Measurements from ENCODE around the gene RHOT2.
A peak's percentile ranks its signal among the peaks of the same experiment; 100 is the strongest.
"Not testable (repeated sequence)": the region's sequence is repeated elsewhere in the genome, so short reads cannot be mapped to it uniquely, and the experiment has no call there.

RHOT2 gene

GRCh38 chr16:704552-705380 lies 36.8 kb downstream of the RHOT2 start:
- peaks cover 26% of the 10 kb centered on the region for H3K4me1 Mint-ChIP-seq
- H3K9me3 Mint-ChIP-seq: no peaks in the 10 kb centered on the region
- no peak overlapping the region for H3K27ac Mint-ChIP-seq
- DNase-seq: no peak
- H3K4me3 Mint-ChIP-seq: no peak overlapping the region
- H3K27me3 Mint-ChIP-seq: peaks cover 81% of the 10 kb centered on the region
- ATAC-seq: no peak

- H3K9me3 Mint-ChIP-seq: no peaks in the 10 kb centered on the region
- no peak within 1 kb of the TSS for H3K27ac Mint-ChIP-seq
- H3K27me3 Mint-ChIP-seq: peaks cover 88% of the 10 kb centered on the region
- peaks cover 20% of the 10 kb centered on the region for H3K4me1 Mint-ChIP-seq
- no peak for DNase-seq
- no peak for ATAC-seq
- H3K4me3 Mint-ChIP-seq: peak within 1 kb of the TSS in 1 of 2 donors; percentile 10
Observed at GRCh38 chr16:705431-706188, 37.7 kb downstream of the RHOT2 start, which contains the start of gene FBXL16. Gene FBXL16, minus strand, starts transcription at chr16:705801. Its CDS starts 8,396 bp downstream, at chr16:697405.

- Mint-ChIP-seq H3K27ac (no peak overlapping the region), H3K4me1 (peaks cover 14% of the 10 kb centered on the region), H3K27me3 (peaks cover 88% of the 10 kb centered on the region), H3K9me3 (no peaks in the 10 kb centered on the region), H3K4me3 (peak overlapping the region in 1 of 2 donors; percentile 10)
- DNase-seq (no peak), ATAC-seq (no peak)
Observed at GRCh38 chr16:706189-707061, 38.5 kb downstream of the RHOT2 start.

- Mint-ChIP-seq H3K4me1 (peaks cover 11% of the 10 kb centered on the region), H3K4me3 (no peak overlapping the region), H3K9me3 (no peaks in the 10 kb centered on the region), H3K27ac (no peak overlapping the region), H3K27me3 (peaks cover 86% of the 10 kb centered on the region)
- no peak for ATAC-seq
- DNase-seq: no peak
Observed at GRCh38 chr16:707062-707538, 39.2 kb downstream of the RHOT2 start.

- DNase-seq (no peak), ATAC-seq (no peak)
- no peak overlapping the region for H3K27ac Mint-ChIP-seq
- no peak overlapping the region for H3K4me3 Mint-ChIP-seq
- H3K27me3 Mint-ChIP-seq: peaks cover 83% of the 10 kb centered on the region
- no peaks in the 10 kb centered on the region for H3K9me3 Mint-ChIP-seq
- H3K4me1 Mint-ChIP-seq: peaks cover 12% of the 10 kb centered on the region
Observed at GRCh38 chr16:708019-708418, 40.1 kb downstream of the RHOT2 start.

GRCh38 chr16:708959-709358 lies 41.0 kb downstream of the RHOT2 start:
- H3K27me3 Mint-ChIP-seq: peaks cover 80% of the 10 kb centered on the region
- no peak for ATAC-seq

GRCh38 chr16:709566-710499 lies 41.9 kb downstream of the RHOT2 start:
- H3K4me1 Mint-ChIP-seq: peaks cover 23% of the 10 kb centered on the region
- peaks cover 76% of the 10 kb centered on the region for H3K27me3 Mint-ChIP-seq
- no peak overlapping the region for H3K27ac Mint-ChIP-seq
- no peaks in the 10 kb centered on the region for H3K9me3 Mint-ChIP-seq
- ATAC-seq: no peak
- no peak for DNase-seq
- H3K4me3 Mint-ChIP-seq: no peak overlapping the region

More at GRCh38 chr16:708959-709358, 41.0 kb downstream of the RHOT2 start:
- H3K9me3 Mint-ChIP-seq: no peaks in the 10 kb centered on the region
- H3K4me3 Mint-ChIP-seq: no peak overlapping the region
- H3K4me1 Mint-ChIP-seq: peaks cover 14% of the 10 kb centered on the region
- H3K27ac Mint-ChIP-seq: no peak overlapping the region
- no peak for DNase-seq

- no peak overlapping the region for H3K27ac Mint-ChIP-seq
- peaks cover 76% of the 10 kb centered on the region for H3K27me3 Mint-ChIP-seq
- H3K4me1 Mint-ChIP-seq: peaks cover 23% of the 10 kb centered on the region
- H3K4me3 Mint-ChIP-seq: no peak overlapping the region
- DNase-seq: no peak
- H3K9me3 Mint-ChIP-seq: no peaks in the 10 kb centered on the region
- ATAC-seq: no peak
Observed at GRCh38 chr16:710500-711075, 42.7 kb downstream of the RHOT2 start.

GRCh38 chr16:711084-711483 lies 43.2 kb downstream of the RHOT2 start:
- no peak for ATAC-seq
- Mint-ChIP-seq H3K4me1 (peaks cover 24% of the 10 kb centered on the region), H3K9me3 (no peaks in the 10 kb centered on the region), H3K27ac (no peak overlapping the region), H3K27me3 (peaks cover 74% of the 10 kb centered on the region), H3K4me3 (no peak overlapping the region)
- no peak for DNase-seq

- Mint-ChIP-seq H3K9me3 (no peaks in the 10 kb centered on the region), H3K27me3 (peaks cover 67% of the 10 kb centered on the region), H3K4me3 (no peak overlapping the region), H3K27ac (no peak overlapping the region), H3K4me1 (peaks cover 25% of the 10 kb centered on the region)
- peak; percentile 81 to 84 for DNase-seq
- peak; percentile 64 for ATAC-seq
Observed at GRCh38 chr16:711548-712320, 43.8 kb downstream of the RHOT2 start.

- ATAC-seq, H3K9me3 Mint-ChIP-seq, H3K4me3 Mint-ChIP-seq, H3K27ac Mint-ChIP-seq: not testable (repeated sequence)
- H3K4me1 Mint-ChIP-seq: peaks cover 26% of the 10 kb centered on the region
- DNase-seq: peak in 1 of 2 donors; percentile 72
- peaks cover 57% of the 10 kb centered on the region for H3K27me3 Mint-ChIP-seq
Observed at GRCh38 chr16:712740-713250, 44.9 kb downstream of the RHOT2 start.

GRCh38 chr16:714079-714478 lies 46.1 kb downstream of the RHOT2 start:
- Mint-ChIP-seq H3K9me3 (no peaks in the 10 kb centered on the region), H3K27ac (no peak overlapping the region), H3K4me1 (peaks cover 33% of the 10 kb centered on the region), H3K27me3 (peaks cover 44% of the 10 kb centered on the region), H3K4me3 (peak overlapping the region in 1 of 2 donors; percentile 44)
- DNase-seq (no peak), ATAC-seq (no peak)

Measured in stimulated activated naive CD8-positive, alpha-beta T cell treated with anti-CD3 and anti-CD28 coated beads, Interleukin-15, amount 100 ng/mL, for 72 hours (primary cell).